Measurements from ENCODE around the gene ARID3A.
"Not testable (repeated sequence)": the region's sequence is repeated elsewhere in the genome, so short reads cannot be mapped to it uniquely, and the experiment has no call there.

The ARID3A gene, protein sequence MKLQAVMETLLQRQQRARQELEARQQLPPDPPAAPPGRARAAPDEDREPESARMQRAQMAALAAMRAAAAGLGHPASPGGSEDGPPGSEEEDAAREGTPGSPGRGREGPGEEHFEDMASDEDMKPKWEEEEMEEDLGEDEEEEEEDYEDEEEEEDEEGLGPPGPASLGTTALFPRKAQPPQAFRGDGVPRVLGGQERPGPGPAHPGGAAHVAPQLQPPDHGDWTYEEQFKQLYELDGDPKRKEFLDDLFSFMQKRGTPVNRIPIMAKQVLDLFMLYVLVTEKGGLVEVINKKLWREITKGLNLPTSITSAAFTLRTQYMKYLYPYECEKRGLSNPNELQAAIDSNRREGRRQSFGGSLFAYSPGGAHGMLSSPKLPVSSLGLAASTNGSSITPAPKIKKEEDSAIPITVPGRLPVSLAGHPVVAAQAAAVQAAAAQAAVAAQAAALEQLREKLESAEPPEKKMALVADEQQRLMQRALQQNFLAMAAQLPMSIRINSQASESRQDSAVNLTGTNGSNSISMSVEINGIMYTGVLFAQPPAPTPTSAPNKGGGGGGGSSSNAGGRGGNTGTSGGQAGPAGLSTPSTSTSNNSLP

GRCh38 chr19:925526-926322 lies at the start of gene ARID3A:
TSS of gene ARID3A (plus strand) at chr19:926035. CDS start at chr19:929529, 3,494 bp downstream.
- DNase-seq (ENCODE audit: low read depth) = peak; percentile 61

DNA sequence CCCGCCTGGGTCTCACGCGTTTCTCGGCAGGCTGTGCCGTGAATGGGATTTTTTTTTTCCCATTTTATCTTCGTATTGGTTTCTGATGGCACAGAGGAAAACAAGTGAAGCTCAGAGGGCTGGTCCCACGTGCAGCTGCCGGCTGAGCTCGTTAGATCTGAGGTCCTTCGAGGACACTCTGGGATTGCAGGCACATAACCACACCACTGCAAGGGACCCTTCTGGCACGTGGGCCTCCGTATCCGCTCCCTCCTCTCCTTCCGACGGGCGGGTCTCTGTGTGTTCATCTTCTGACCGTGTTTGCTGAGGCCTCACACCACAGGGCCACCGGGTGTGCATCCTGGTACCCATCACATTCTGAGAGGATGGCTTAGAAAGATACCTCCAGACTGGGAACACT lies 49.7 kb upstream of the ARID3A start:
- DNase-seq (ENCODE audit: low read depth) = no peak

- no peak for DNase-seq (ENCODE audit: low read depth)
Measured at GRCh38 chr19:876780-877314, 49.0 kb upstream of the ARID3A start.

DNA sequence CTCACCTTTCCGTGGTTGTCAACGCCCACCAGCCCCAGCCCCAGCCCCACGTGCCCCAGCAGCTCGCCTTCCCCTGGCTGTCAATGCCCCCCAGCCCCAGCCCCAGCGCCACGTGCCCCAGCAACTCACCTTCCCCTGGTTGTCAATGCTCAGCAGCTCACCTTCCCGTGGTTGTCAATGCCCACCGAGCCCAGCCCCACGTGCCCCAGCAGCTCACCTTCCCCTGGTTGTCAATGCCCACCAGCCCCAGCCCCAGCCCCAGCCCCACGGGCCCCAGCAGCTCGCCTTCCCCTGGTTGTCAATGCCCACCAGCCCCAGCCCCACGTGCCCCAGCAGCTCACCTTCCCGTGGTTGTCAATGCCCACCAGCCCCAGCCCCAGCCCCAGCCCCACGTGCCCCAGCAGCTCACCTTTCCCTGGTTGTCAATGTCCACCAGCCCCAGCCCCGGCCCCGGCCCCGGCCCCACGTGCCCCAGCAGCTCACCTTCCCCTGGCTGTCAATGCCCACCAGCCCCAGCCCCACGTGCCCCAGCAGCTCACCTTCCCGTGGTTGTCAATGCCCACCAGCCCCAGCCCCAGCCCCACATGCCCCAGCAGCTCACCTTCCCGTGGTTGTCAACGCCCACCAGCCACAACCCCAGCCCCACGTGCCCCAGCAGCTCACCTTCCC lies 47.7 kb upstream of the ARID3A start:
- not testable (repeated sequence) for DNase-seq (ENCODE audit: low read depth)

- DNase-seq (ENCODE audit: low read depth) = not testable (repeated sequence)
Measured at GRCh38 chr19:878751-879561, 46.9 kb upstream of the ARID3A start.

DNA sequence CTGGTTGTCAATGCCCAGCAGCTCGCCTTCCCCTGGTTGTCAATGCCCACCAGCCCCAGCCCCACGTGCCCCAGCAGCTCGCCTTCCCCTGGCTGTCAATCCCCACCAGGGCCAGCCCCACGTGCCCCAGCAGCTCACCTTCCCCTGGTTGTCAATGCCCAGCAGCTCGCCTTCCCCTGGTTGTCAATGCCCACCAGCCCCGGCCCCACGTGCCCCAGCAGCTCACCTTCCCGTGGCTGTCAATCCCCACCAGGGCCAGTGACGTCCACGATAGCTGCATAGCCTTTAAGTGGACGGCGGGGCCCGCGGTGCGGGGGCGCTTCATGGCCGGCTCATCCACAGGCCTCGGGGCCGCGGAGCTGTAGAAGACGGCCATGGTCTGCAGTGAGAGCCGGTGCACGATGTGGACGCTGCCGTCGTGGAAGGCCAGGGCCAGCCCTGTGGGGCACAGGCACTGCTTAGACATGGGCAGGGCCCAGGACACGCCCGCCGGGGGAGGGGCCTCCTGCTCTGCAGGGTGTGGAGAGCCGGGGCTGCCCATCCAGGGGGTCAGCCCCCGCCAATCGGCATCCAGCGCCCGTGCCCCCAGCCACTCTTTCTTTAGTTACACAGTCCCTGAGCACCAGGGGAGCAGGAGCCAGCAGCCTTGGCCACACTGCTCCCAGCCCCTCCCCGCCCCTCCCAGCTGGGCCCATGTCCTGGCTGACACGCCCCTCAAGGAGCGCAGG lies 46.0 kb upstream of the ARID3A start:
- no peak for DNase-seq (ENCODE audit: low read depth)

DNA sequence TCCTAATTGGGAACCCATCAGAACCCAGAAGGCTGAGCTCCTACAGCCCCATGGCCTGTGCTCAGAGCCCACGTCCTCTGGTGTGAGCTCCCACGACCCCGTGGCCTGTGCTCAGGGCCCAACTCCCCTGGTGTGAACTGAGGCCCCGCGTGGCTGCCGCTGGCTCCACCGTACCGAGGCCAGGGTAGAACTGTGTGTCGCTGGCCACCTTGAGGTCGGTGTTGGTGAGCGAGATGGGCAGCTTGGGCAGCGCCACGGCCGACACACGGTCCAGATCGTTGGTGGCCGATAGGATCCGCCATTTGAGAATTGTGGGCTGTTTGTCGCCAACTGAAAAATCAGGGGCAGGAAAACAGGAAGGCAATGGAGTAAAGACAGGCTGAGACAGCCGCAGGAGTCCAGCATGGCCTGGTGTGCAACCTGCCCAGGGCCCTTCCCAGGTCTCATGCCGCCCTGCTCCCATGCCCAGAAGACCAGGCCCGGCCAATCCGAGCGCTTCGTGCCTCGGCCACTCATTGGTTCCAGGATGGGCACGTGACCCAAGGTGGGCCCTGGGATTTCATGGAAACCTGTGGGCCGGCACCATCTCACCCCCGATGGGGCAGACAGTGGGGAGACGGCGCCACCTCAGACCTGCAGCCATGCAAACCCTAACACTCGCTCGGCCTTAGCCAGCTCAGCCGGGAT lies 44.3 kb upstream of the ARID3A start:
- no peak for DNase-seq (ENCODE audit: low read depth)

GRCh38 chr19:882871-883497 lies 42.9 kb upstream of the ARID3A start:
- DNase-seq (ENCODE audit: low read depth) = no peak

GRCh38 chr19:883661-884211 lies 42.1 kb upstream of the ARID3A start:
- DNase-seq (ENCODE audit: low read depth) = no peak

- DNase-seq (ENCODE audit: low read depth) = no peak
Measured at GRCh38 chr19:884420-885211, 41.2 kb upstream of the ARID3A start.

DNA sequence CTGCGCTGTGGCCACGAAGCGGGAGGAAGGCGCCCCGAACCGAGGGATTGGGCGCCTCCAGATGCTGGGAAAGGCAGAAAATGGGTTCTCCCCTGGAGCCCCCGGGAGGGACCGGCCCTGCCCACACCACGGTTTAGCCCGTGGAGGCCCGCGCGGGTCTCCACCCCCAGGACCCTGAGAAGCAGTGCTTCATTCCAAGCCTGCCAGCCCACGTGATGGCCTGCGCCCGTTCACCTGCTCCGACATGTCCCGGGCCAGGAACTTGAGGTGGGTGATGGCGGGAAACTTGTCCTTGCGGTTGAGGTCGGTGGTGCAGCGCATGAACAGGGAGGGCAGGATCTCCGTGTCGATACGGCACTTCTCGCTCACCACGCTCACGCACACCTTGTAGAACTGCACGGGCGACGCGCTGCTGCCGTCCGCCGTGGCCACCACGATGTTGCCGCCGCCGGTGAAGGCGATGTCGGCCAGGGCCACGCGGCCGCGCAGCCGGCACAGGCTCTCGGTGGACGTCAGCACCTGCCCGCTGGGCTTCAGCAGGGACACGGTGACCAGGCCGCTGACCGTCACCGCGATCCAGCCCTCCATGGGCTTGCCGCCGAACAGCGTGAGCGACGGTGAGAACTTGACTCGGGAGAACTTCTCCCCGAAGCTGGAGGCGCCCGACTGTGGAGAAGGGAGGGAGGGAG lies 40.2 kb upstream of the ARID3A start:
- no peak for DNase-seq (ENCODE audit: low read depth)

GRCh38 chr19:887072-887471 lies 38.8 kb upstream of the ARID3A start:
- no peak for DNase-seq (ENCODE audit: low read depth)

- no peak for DNase-seq (ENCODE audit: low read depth)
Measured at GRCh38 chr19:887599-887998, 38.2 kb upstream of the ARID3A start.

- no peak for DNase-seq (ENCODE audit: low read depth)
Measured at GRCh38 chr19:888581-889385, 37.1 kb upstream of the ARID3A start.

- no peak for DNase-seq (ENCODE audit: low read depth)
Measured at GRCh38 chr19:889662-890295, 36.1 kb upstream of the ARID3A start.

DNA sequence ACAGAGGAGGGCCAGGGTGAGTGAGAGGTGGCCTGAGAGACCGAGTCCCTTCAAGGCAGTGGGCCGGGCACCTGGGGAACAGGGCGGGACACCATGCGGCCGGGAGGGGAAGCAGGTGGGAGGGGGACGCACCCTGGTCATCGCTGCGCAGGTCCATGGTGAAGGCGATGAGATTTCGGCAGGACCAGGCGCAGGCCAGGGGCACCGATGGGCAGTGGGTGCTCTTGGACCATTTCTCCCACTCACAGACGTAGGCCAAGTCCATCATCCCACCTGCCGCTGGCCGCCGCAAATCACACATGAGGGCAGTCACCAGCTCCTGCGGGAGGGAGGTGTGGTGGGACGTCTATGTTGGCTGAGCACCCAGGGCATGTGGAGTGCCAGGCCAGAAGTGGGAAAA lies 35.0 kb upstream of the ARID3A start:
- DNase-seq (ENCODE audit: low read depth) = no peak

Measured in activated T-cell treated with anti-CD3 and anti-CD28 coated beads for 24 hours (primary cell).